HAP-1 (cell line): ENCODE measurements around the gene RALGPS1.

Source experiments
- DNase-seq, 2 experiments: peaks; one replicate each; pipeline ENCODE4 v3.0.0-alpha.2; 2016 to 2020; ENCODE audit warnings: low spot score in 2 of 2
- H3K27me3 ChIP-seq: fragments of 250-450 bp; sonication (Bioruptor Pico); 2 replicates; pipeline ENCODE4 v1.5.1; 2020; ENCODE audit warnings: low read depth, mild to moderate bottlenecking, moderate library complexity
- H3K36me3 ChIP-seq: fragments of 250-450 bp; sonication (Bioruptor Pico); replicated peaks from 2 replicates; pipeline ENCODE4 v1.5.1; 2020; ENCODE audit warnings: mild to moderate bottlenecking
- H3K4me1 ChIP-seq: fragments of 250-450 bp; sonication (Bioruptor Pico); 2 replicates; pipeline ENCODE4 v1.5.1; 2020; ENCODE audit warnings: mild to moderate bottlenecking
- H3K4me3 ChIP-seq: fragments of 250-450 bp; sonication (Bioruptor Pico); 2 replicates; pipeline ENCODE4 v1.5.1; 2020; ENCODE audit warnings: mild to moderate bottlenecking, moderate library complexity
- H3K9me3 ChIP-seq: fragments of 250-450 bp; sonication (Bioruptor Pico); 2 replicates; pipeline ENCODE4 v1.5.1; 2020; ENCODE audit warnings: mild to moderate bottlenecking, moderate library complexity
- in situ Hi-C: fragments of 300-500 bp; cut with MboI; formaldehyde crosslinking; loops from 3 replicates; pipeline ENCODE4 v1.14.3; 2020; ENCODE audit warnings: low sequenced_read_pairs, inconsistent platforms, mixed read lengths

Gene RALGPS1

DNA sequence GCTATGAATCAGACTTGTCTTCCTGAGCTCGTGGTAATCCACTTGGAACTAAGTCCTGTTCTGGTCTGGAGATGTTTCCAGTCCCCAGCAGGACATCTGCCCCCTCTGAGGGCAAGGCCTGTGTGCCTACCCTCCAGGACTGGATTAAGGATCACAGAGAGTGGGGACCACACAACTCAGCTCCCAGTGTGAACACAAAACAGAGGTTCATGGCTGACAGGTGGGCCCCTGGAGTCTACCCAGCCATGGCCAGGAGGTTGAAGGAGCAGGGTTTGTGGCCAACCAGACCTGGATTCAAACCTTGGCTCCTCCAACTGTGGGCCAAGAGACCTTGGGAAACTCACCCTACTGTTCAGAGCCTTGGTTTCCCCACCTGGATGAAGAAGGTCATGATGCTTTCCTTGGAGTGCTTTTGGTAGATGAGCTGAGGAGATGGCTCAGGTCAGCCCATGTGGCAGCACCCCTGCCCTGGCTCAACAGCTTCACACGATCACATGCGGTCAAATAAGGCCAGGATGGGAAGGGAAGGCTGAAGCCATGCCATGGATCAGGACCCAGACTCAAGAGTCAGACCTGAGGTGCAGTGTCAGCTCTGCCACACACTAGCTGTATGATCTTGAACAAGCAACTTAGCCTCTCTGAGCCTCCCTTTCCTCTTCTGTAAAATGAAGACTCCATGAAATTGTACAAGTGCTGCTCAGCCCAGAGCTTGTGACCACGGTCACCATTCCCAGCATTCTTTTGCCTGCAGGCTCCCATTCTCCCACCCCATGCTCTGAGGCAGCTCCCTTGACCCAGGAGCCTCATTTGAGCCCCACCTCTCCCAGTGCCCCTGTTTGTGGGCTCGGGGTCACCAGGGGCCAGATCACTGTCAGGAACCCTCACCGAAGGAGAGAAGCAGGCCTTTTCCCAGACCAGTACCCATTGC, 235.1 kb downstream of the RALGPS1 start:
- no peak overlapping the region for H3K4me3 ChIP-seq
- DNase-seq = no peak
- in situ Hi-C loops = no loop called here
- no peaks in the 10 kb centered on the region for H3K36me3 ChIP-seq
- H3K9me3 ChIP-seq = no peaks in the 10 kb centered on the region
- H3K4me1 ChIP-seq = no peaks in the 10 kb centered on the region
- H3K27me3 ChIP-seq = no peaks in the 10 kb centered on the region

DNA sequence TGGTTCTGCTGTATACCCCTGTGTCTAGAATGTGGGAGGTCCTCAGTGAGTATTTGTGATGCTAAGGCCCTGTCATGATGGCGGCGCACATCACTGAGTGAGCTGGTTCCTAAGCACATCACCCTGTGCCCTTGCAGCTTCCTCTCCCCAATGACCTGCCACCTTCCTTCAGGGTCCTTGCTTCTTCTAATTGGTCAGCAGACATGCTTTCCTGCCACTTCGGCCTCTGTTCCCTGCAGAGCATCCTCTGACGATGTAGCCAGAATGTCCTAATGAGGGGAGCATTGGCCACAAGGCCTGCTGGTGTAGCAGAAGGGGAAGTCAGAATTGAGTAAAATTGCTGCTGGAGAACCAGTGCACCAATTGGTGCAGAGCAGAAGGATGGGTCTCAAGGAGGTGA, 238.9 kb downstream of the RALGPS1 start:
- Histone ChIP-seq H3K27me3 (no peaks in the 10 kb centered on the region), H3K4me3 (no peak overlapping the region), H3K36me3 (no peaks in the 10 kb centered on the region), H3K9me3 (no peaks in the 10 kb centered on the region), H3K4me1 (no peaks in the 10 kb centered on the region)
- in situ Hi-C loops = no loop called here
- no peak for DNase-seq

DNA sequence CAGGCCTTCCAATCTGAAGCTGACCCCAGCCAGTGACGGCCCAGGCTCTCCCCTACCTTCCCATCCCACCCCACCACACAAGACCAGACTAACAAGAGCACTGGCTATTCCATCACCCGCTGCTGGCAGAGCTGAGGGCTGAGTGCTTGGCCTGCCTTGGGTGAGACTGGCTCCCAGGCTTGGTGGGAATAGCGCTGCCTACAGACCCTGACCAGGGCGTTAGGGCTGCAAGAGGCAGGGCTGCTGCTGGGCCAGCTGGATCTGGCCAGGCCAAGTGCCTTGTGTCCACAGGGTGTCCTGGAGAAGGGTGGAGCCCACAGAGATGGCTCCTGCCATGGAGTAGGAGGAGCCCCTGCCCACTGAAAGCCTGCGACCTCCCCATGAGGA, 239.4 kb downstream of the RALGPS1 start:
- no peaks in the 10 kb centered on the region for H3K9me3 ChIP-seq
- no peaks in the 10 kb centered on the region for H3K27me3 ChIP-seq
- H3K4me1 ChIP-seq = no peaks in the 10 kb centered on the region
- DNase-seq = no peak
- no peaks in the 10 kb centered on the region for H3K36me3 ChIP-seq
- H3K4me3 ChIP-seq = no peak overlapping the region
- in situ Hi-C loops = no loop called here

DNA sequence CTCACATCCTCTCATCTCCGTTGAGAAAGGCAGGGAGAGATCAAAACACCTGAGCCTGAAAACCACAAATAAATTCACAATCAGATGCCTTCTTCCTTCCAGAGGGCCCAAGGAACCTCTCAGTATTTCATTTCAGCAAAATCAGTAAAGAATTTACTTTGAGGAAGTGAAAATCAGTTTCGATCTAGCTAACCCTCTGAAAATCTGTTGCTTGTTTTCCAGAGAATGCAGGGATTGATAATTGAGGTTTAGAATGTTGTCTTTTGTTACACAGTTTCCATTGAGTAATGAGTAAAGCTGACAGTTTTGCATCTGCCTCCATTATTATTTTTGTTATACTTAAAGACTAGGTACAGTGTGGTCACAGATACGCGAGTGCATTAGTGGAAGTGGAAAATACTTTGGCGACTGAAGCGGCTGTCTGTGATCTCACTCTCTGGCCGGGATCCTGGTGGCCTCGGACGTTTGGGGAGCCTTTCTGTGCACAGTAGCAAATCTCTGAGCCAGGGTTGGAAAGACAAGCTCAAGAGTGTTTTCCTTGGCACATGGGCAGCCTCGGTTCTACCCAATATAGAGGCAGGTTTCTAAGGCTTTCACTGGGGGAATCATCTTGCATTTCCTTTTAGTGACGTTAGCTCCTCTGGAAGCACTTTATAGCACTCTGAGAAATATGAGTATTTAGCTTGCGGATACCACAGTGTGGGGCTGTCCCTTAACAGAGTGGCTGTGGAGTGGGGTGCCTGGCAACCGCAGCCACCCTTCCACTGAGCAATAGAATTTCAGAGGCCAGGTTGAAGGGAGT, 240.0 kb downstream of the RALGPS1 start:
- in situ Hi-C loops = no loop called here
- Histone ChIP-seq H3K27me3 (no peaks in the 10 kb centered on the region), H3K4me1 (no peaks in the 10 kb centered on the region), H3K9me3 (no peaks in the 10 kb centered on the region), H3K4me3 (no peak overlapping the region), H3K36me3 (no peaks in the 10 kb centered on the region)
- no peak for DNase-seq

DNA sequence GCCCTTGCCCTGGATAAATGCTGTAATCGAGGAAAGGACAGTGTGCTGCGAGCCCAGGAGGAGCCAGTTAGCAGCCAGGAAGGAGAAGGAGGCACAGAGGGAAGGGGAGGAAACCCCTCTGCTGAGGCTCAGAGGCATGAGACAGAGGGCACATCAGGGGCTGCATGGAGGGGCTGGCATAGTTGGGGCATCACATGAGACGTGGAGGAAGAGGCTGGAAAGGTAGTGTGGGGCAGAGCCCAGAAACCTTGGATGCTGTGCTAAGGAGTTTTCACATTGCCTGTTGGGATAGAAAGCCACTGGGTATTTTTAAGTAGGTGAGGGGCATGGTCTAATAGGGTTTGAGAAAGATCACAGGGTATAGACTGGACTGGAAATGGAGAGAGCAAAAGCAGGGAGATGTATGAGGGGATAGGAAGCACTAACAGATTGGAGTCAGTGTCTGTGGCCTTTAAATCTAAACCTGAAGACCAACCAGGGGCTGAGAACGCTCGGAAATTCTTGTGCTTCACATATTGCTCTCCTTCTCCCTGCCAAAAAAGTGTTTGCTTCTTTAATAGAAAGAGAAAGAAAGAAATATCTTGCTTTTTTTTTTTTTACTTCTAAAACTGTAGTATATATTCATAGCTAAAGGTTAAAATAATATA, 240.9 kb downstream of the RALGPS1 start:
- H3K27me3 ChIP-seq = no peaks in the 10 kb centered on the region
- in situ Hi-C loops = no loop called here
- no peaks in the 10 kb centered on the region for H3K4me1 ChIP-seq
- H3K36me3 ChIP-seq = no peaks in the 10 kb centered on the region
- DNase-seq = no peak
- no peaks in the 10 kb centered on the region for H3K9me3 ChIP-seq
- no peak overlapping the region for H3K4me3 ChIP-seq

DNA sequence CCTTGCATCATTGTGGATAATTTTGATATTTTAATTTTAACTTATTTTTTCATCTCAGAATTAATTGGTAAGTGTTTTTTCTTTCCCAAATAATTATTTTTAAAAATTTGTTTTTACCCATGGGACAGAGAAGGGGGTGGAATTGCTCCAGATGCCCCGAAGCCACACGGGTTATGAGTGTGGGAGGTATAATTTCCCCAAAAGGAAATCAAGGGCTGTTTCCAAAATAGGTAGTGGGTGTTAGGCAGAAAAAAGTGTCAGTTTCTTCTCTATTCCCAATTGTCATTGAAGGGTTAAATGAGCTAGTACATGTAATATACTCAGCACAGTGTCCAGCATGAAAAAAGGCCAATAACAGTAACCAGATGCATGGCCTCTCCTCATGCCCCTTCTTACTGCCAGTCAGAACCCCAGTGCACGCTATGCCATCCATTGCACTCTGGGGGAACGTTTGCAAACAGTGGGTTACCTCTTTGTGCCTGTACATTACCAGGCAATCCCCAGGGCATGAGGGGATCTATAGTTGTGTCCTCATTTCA, 244.3 kb downstream of the RALGPS1 start:
- DNase-seq = no peak
- H3K4me1 ChIP-seq = no peaks in the 10 kb centered on the region
- in situ Hi-C loops = no loop called here
- no peaks in the 10 kb centered on the region for H3K27me3 ChIP-seq
- H3K9me3 ChIP-seq = no peaks in the 10 kb centered on the region
- no peak overlapping the region for H3K4me3 ChIP-seq
- no peaks in the 10 kb centered on the region for H3K36me3 ChIP-seq

DNA sequence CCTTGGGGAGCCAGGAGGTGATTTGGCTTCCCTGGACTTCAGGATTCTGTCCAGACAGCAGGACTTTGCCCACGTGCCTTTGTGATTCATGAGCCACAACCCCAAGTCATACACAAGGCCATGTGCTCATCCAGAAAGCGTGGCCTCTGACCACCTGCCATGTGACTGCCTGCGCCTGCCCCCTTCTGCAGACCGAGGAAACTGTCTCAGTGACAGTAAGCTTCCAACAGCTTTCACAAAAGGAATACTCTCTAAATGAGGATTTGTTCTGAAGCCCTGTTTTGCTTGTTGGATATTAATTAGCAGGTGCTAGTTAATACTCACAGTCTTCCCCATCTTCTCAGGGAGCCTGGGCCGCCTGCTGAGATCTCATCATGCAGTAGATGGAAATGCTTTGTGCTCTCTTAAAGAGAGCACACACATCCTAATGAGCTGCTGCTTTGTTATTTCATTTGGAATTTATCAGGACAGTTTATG, 244.8 kb downstream of the RALGPS1 start:
- H3K9me3 ChIP-seq = no peaks in the 10 kb centered on the region
- no peaks in the 10 kb centered on the region for H3K4me1 ChIP-seq
- no peak overlapping the region for H3K4me3 ChIP-seq
- DNase-seq = no peak
- in situ Hi-C loops = no loop called here
- no peaks in the 10 kb centered on the region for H3K36me3 ChIP-seq
- no peaks in the 10 kb centered on the region for H3K27me3 ChIP-seq

DNA sequence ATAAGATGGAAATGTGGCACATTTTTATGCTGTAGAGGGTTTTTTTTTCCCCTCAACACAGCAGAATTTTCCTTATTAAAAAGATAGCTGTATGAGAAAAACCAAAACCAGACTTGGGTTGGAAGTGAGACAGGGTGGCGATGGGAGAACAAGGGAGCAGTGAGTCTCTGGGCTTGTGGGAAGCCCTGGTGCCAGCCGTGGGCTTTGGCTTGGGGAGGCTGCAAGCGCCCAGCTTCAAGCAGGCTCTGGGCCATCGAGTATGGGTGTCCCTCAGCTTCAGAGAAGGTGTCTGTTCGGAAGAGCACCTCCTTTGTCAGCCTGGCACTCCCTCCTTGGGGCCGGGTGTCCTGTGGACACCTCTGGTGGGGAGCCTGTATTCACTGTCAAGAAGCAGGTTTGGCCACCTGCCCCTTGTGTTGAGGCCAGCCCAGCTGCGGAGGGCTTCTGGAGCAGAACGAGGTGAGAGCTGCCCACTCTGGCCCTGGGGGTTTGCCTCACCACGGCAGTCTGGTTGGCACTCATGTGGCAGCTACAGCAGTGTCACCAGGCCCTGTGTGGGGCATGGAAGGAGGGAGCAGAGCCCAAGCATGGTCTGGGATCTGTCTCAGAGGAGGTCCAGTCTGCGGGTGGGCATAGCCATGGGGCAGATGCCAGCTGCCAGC, 245.5 kb downstream of the RALGPS1 start:
- in situ Hi-C loops = no loop called here
- Histone ChIP-seq H3K27me3 (no peaks in the 10 kb centered on the region), H3K4me3 (no peak overlapping the region), H3K36me3 (no peaks in the 10 kb centered on the region), H3K4me1 (no peaks in the 10 kb centered on the region), H3K9me3 (no peaks in the 10 kb centered on the region)
- no peak for DNase-seq

DNA sequence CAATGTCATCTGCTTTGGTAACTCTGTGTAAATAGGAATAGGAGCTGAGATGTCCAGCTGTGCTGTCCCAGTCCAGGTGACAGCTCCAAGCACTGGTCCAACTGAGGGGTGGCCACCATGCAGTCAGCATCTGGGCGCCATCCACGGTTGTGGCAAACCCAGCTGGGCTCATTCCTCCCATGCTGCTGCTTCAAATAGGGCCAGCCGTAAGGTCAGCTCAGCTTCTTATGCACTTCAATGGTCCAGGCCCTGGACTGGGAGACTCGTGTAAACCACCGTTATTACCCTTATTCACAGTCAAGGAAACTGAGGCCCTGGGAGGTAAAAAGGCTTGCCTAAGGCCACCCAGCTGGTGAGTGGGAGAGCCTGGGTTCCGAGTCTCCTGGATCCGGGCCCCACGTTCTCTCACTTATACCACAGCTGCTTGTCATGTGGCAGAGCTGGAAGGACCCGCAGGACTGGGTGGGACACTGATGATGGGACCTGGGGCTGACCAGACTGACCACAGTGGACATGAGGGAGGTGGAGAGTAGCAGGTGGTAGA, 246.6 kb downstream of the RALGPS1 start:
- no peaks in the 10 kb centered on the region for H3K36me3 ChIP-seq
- no peaks in the 10 kb centered on the region for H3K9me3 ChIP-seq
- no peaks in the 10 kb centered on the region for H3K27me3 ChIP-seq
- no peak for DNase-seq
- H3K4me1 ChIP-seq = no peaks in the 10 kb centered on the region
- in situ Hi-C loops = no loop called here
- H3K4me3 ChIP-seq = no peak overlapping the region

DNA sequence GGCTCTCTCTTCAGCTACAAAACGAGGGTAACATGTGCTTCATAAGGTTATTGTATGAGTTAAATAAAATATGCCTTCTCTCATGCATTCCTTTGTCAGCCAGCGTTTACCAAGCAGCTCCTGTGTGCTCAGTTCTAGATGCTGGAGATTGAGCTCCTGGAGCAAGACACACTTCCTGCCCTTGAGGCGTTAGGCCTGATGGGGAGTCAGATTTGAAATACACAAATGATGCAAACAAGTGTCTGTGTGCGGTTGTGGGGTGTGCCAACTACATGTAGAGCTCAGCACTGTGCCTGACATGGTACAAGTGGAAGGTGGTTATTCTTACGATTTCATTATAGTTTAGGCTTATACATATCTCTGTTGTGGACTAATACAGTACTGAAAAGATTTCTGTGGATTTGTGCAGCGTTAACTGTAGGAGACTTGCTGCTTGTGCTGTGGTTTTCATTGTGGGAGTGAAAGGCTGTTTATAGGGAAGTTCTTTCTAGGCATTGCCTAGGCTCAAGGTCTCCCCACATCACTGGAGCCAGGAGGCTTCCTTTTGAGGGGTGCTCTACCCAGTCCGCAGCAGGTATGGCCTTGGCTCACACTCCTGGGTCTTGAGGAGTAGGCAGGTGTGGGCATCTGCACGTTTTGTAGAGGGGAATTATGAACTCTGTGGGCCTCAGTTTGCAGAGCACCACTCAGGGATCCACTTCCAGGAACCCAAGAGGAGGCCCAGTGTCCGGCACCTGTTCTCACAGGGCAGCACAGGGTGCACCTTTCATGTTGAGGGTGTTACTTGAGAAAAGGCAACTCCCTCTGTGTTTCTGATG, 247.7 kb downstream of the RALGPS1 start:
- no peak for DNase-seq

DNA sequence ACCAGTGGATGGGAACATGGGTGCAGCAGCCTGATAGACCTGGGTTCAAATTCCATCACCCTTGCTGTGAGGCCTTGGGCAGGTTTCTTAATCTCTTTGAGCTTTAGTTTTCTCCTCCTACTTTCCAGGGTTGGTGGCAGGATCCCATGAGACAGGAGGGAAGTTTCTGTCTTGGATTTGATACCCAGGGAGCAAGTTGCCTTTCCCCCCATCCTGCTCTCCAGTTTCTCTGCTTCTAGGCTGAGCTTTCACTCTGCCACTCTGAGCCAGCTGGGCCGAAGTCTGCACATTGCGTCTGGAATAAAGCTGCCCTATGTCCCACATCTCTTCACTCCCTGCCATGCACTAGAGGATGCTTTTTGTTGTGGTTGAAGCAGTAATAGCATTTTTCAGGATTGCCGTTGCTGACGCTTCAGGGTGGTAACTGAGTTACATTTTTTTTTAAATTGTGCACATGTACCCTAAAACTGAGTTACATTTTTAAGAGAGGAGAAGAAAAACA, 248.3 kb downstream of the RALGPS1 start:
- no peaks in the 10 kb centered on the region for H3K27me3 ChIP-seq
- H3K4me1 ChIP-seq = no peaks in the 10 kb centered on the region
- H3K4me3 ChIP-seq = no peak overlapping the region
- no peak for DNase-seq
- in situ Hi-C loops = no loop called here
- H3K36me3 ChIP-seq = no peaks in the 10 kb centered on the region
- no peaks in the 10 kb centered on the region for H3K9me3 ChIP-seq

More for the DNA sequence above, 247.7 kb downstream of the RALGPS1 start:
- H3K9me3 ChIP-seq = no peaks in the 10 kb centered on the region
- H3K27me3 ChIP-seq = no peaks in the 10 kb centered on the region
- no peaks in the 10 kb centered on the region for H3K4me1 ChIP-seq
- no peak overlapping the region for H3K4me3 ChIP-seq
- H3K36me3 ChIP-seq = no peaks in the 10 kb centered on the region
- in situ Hi-C loops = no loop called here

DNA sequence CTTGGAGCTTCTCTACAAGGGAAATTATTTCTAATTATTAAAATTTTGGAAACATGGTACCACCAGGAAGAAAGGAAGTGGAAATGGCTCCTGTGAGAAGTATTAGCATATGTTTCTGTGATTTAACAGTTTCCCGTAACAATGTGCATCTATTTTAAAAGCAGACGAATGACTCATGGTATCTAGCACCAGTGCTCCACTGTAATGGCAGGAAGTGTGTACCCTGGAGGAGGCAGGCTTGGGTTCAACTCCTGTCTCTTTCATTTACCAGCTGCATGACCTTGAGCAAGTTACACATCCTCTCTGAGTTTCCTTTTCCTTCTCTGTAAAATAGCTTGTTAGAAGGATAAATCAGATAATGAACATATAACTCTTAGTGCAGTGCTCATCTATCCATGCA, 248.8 kb downstream of the RALGPS1 start:
- Histone ChIP-seq H3K4me1 (no peaks in the 10 kb centered on the region), H3K36me3 (no peaks in the 10 kb centered on the region), H3K27me3 (no peaks in the 10 kb centered on the region), H3K9me3 (no peaks in the 10 kb centered on the region), H3K4me3 (no peak overlapping the region)
- DNase-seq = no peak
- in situ Hi-C loops = no loop called here
